CD4-positive, alpha-beta T cell treated with Interleukin-4 for 4 hours (primary cell): Measurements from ENCODE around the gene ARHGEF19.
A peak's percentile ranks its signal among the peaks of the same experiment; 100 is the strongest.
"Not testable (repeated sequence)": the region's sequence is repeated elsewhere in the genome, so short reads cannot be mapped to it uniquely, and the experiment has no call there.

Experiments
- DNase-seq: peaks from one replicate; pipeline ENCODE4 v3.0.0-alpha.2; 2020

The ARHGEF19 gene

DNA sequence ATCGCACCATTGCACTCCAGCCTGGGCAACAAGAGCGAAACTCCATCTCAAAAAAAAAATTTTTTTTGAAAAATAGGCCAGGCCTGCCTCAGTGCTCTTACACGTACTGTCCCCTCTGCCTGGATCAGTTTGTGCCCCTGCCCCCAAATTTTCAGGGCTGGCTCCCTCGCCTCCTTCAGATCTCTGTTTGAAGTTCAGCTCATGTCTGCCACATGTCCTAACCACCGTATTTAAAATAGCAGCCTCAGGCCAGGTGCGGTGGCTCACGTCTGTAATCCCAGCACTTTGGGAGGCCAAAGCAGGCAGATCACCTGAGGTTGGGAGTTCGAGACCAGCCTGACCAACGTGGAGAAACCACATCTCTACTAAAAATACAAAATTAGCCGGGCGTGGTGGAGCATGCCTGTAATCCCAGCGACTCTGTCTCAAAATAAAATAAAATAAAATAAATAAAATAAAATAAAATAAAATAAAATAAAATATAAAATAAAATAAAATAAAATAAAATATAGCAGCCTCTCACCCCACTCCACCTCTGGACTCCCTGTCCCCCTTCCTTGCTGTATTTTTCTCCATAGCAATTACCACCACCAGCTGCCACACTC, 48.7 kb downstream of the ARHGEF19 start:
- not testable (repeated sequence) for DNase-seq

DNA sequence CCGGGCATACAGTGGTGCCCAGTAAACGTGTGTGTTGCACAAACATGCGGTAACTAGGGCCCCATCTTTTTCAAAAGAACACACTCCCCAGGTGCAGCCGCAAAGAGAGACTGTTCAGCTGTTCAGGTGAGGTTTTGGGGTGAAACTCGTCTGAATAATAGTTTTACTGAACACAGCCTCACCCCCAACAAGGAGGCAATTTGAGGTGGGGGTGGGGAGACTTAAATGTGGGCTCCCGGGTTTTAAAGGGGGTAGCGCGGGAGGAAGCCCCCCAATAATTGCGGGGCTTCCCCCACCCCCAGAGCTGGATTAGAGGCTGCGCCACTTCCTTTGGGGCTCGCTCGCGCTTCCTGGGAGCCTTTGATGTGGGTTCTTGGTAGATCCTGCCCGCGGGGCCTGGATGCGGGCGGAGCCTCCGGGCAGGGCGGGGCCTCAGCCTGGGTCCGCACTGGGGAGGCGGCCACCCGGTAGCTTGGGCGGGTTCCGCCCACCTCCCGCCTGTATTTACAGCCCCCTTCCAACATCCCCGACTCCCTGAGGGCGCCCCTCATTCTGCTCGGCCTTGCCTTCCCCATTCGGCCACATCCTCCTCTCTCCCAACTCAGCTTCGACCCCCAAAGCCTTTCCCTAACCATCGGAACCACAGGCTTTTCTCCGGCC, 50.2 kb downstream of the ARHGEF19 start:
- DNase-seq: peak; percentile 46

DNA sequence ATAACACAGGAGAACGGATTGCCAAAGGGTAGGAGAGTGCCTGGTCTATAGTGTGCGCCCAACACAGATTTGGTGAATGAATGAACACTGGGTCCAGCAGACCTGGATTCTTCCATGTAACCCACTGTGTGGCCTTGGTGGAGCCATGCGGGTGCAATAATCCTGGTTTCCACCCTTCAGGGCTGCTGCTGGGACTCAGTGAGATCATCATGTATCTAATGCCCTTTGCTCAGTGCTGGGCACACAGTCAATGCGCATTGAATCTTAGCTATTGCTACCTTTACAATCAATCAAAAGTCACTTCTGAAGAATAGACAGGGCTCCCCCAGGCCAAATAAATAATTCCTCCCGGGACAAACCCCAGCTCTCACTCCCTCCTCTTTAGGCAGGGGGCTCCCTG, 50.7 kb downstream of the ARHGEF19 start:
- no peak for DNase-seq

DNA sequence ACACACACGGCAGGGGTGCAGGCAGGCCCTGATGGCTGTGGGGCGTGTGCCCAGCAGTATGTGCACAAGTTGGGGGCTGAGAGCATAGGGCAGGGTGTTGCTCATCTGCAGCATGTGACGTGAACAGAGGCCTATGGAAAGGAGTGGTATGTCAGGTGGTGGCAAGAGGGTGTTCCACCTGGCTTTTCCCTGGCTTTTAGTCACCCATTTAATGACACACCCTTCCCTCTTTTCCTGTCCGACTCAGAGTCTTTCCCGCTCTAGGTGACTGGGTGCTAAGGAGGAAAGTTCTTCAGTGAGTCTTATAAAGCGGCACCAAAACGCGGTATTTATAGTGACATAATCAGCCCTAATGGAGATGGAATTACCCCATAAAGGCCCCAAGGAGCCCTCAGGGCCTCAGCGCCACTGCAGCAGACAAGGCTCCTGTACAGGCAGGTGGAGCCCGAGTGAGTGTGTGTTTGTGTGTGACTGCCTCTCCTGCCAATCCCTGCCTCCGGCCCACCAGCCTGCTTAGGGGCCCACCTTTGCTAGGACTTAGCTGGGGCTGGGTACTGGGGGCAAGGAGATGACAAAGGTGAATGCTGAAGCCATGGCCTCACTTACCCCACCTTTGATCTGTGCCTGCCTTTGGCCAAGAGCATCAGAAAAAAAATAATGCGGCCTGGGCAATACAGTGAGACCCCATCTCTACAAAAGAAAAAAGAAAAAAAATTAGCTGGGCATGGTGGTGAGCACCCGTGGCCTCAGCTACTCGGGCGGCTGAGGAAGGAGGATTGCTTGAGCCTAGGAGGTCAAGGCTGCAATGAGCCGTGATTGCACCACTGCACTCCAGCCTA, 53.2 kb downstream of the ARHGEF19 start:
- DNase-seq: no peak

DNA sequence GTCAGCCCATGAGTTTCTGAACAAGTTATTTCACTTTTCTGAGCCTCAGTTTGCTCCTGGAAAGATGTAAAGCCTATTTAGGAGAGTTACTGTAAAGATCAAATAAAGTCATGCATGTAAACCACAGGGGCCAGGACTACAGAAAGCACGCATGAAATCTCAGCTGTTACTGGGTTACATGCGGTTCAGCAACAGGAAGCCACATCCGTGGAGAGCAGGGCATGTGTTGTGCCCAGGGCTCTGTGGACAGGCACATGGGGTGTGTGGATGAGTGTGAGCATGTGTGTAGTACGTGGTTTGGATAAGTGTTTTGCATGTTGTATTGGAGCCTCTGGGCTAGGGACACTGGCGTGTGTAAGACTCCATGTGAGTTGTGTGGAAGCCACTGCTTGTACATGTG, 54.4 kb downstream of the ARHGEF19 start:
- DNase-seq: peak; percentile 32

DNA sequence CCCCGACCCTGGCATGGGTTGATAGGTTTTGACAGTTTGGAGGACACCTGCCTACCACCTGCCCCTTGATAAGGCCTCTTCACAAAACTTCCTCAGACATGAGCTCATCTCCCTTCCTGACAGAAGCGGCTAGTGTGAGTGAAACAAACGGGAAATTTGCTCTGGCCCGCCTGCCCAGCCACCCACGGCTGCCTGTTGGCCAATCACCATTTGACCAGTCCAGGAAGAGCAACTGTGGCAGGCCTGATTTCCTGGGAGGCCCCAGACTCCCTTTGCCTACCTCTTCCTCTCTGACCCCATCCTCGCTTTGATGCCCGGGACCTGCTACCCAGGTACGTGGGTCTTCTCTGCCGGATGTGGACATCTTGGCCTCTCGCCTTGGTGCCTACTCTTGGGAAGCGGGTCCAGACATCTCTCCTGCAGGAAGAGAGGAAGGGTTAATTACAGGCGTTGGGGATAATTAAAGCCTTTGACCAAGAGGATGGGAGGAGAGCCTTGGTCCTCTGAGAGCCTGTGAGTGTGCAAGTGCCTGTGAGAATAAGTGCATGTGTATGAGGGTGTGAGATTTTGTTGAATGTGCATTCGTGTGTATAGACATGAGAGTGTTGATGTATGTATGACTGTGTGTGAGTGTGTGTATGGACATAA, 55.5 kb downstream of the ARHGEF19 start:
- DNase-seq: no peak

DNA sequence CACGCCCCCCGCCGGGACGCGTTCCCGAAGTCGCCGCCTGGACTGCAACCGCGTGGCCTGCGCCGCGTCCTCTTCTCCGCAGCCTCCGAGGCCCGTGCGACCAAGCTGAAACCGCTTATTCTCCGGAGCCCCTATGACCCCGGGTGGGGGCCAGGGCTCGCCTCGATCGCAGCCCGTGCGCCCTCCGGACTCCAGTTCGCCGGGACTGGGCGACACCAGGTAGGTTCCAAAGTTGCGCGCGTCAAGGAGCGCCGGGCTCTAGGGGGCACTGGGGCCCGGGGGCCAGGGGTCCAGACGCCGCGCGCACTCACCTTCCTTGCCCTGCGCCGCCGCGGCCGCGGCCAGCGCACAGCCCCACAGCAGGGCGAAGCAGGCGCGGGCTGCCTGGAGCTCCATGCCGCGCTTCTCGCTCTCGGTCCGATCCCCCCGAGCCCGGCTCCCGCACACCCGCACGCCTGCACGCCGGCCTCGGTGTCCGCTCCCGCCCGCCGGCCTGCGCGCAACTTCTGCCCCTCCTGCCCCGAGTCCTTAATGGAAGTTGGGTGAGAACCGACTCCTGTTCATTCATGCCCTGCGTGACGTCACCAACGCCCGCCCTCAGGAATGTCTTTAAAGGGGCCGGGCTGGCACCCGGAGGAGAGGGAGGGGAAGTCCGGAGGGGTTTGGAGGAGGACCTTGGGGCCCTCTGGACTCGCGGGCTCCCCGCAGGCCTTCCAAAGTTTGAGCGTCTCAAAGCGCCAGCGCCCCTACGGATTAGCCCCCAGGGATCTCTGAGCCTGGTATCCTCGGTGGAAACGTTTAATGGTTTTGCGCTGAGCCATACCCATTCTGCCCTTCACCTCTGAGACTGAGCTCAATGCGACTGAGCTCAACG, 56.7 kb downstream of the ARHGEF19 start, which contains the start of gene EPHA2:
TSS of gene EPHA2 (minus strand) at position 533 of the 874 bp plus-strand sequence. CDS start at position 396, 137 bp downstream.
- DNase-seq: no peak

DNA sequence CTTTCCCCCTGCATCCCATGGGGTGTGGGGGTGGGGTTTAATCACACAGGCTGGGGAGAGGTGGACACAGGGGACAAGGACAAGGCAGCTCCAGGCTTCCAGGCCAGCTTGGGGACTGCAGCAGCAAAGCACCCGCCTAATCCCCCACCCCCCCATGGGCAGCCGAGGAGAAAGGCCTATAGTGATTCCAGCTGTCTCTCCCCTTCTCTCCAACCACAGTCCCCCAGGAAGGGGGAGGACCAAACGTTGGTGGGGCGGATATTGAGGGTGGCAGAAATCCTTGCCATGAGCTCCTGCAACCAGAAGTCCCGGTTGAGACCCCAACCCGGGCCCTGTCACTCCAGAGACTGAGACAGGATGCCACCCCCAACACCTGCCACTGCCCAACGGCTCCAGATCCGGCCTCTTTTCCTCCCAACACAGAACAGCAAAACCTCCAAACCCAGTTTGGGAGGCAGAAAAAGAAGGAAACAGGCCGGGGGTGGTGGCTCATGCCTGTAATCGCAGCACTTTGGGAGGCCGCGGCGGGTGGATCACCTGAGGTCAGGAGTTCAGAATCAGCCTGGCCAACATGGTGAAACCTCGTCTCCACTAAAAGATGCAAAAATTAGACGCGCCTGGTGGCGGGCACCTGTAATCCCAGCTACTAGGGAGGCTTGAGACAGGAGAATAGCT, 58.3 kb downstream of the ARHGEF19 start:
- no peak for DNase-seq

DNA sequence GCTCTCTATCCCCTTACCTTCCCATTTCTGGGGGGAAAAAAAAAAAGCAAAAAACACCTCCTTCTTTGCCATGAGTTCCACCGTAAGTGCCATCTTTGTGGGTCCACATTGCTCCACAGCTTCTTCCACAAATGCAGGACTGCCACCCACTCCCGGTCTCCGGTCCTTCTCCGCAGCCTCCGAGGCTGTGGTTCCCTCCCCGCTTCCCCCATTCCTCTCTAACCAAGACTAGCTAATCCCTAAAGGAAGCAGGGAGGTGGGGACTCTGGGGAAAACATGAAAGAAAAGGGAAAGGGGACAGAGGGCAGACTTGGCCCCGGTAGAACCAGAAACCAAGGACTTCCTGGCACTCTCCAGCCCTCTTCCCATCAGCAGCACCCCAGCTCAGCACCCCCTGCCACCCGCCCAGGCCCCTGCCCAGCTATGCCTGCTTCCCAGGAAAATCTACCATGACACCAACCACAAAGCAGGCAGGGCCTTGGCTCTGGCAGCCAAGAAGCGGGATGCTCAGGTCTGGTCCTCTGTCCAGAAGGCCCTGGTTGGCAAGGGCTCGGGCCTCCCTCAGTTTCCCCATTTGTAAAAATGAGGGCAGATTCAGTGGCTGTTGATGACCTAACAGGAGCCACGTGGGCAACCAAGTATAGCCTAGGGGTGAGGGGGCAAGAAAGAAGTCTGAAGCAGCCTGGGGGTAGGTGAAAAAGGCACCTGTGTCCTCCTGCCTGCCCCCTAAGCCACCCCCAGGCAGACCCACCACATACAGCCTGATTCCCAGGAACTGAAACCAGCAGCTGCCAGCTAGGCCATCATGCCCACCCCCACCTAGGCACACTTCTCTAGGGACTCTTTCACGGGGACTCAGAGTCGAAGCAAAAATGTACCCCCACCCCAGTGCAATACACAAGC, 59.1 kb downstream of the ARHGEF19 start:
- no peak for DNase-seq

DNA sequence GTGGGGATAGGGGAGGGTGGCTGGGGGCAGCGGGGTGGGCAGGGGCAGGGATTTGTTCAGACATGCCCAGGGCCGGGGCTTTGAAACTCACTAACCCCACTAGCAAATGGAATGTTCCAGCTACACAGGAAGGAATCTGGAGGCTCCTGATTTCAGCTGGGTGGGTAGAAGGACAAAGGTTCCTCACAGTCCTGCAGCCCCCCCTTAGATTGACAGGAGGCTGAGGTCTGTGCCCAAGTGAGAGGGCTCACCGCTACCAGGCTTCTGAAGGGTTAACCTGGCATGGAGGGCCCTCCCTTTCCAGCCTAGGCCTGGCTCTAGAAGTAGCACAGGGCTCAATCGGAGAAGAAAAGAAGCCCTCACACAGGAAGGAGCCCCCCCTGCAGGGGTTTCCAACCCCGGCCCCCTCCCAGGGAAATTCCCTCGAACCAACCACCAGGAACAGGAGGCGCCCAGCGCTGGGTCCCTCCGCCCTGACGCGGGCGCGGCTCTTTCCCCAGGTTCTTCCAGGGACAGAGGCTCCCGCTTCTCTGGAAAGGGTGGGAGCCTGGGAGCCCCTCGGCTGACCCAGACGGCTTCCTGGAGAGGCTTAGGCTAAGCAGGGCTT, 59.9 kb downstream of the ARHGEF19 start:
- no peak for DNase-seq

DNA sequence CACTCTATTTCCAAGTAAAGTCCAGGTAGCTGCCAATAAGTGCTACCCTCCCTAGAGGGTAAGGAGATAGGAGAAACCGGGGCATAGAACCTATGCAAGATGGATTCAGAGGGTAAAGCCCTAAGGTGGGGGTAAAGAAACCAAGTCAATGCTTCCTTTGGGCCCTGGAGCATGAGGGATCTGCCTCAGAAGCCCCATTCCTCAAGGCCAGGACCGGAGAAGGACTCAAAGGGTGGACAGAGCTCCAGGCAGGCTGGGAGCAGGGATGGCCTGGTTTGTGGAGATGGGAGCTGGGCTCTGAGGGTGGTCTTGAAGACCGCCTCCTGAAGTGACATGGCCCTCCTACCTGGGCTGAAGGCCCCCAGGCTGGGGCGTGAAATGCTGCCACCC, 60.5 kb downstream of the ARHGEF19 start:
- no peak for DNase-seq

DNA sequence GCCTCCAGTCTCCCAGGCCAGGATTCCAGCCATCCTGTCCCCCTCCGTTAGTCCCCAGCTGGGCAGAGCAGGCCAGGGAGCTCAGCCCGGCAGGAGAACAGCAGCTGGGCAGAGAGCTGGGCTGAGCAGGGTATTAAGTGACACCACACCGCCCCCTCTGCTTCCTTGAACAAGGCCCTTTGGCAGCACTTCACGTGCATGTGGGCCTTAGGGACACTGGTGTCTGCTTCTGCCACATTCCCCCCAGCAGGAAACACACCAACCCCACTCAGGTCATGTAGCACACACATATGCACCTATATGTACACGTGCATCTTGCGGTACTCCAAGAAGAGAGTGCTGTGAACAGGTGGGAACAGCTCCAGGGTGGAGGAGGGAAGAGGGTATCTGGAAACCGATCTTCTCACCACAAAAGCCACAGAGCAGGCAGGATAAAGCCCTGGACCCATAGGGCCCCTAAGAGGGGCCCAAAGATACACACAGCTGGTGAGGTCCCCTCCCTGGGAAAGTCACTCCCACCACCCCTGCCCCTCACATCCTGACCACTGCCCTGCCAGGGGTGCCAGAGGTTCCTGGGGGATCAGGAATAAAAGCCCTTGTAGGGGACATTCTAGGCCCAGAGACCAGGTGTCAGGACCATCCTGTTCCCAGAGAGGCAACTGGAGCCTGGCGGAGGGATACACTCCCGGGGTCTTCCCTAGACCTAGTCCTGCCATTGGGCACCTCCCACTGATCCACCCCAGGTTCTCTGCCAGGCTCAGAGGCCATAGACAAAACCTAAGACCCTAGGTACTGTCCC, 61.1 kb downstream of the ARHGEF19 start:
- DNase-seq: no peak

DNA sequence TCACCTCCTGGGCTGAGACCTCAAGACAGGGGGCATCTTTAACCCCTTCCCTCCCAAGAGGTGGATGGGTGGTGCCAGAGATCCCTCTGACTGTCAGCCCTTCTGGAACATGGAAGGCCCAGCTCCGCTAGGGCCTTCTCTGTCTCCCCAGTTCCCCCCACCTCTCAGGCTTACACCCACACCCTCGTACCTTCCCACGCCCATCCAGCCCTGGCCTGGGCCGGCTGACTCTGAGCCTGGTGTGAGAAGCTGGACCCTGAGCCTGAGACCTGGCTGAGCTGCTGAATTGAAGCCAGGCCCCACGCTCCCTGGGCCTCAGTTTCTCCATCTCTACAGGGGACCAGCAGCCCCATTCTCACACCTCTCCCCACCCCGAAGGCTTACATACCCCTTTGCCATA, 61.9 kb downstream of the ARHGEF19 start:
- DNase-seq: no peak

DNA sequence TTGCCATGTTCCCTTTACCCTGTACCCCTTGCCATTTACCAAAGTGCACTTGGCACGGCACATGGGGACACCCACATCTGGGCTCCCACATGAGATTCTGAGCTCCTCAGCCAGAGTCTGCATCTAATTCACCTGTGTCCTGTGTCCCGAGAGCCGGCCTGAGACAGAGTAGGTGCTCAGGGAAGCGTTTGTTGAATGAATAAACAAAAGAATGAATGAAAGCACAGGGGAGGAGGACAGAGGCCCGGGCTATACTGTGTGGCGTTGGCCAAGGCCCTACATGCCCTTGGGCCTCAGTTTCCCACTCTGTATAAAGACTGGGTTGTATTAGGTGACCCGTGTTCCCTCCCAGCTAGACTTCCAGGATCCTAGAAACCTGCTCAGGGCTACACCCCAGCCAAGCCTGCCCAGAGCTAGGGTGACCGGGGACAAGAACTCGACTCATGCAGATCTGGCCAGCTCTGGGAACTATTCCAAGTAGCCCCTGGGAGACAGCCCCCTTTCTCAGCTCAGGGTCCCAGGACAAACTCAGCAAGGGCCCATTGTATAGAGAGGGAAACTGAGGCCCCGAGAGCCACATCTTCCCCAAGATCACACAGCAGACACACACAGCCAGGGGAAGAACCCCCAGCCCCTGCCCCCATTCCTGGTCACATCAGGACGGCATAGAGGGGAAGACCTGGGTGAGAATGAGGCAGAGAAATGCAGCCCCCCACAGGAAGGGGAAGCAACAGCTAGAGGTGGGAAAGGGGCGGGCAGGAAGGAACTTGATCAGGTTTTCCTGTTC, 62.6 kb downstream of the ARHGEF19 start:
- no peak for DNase-seq

DNA sequence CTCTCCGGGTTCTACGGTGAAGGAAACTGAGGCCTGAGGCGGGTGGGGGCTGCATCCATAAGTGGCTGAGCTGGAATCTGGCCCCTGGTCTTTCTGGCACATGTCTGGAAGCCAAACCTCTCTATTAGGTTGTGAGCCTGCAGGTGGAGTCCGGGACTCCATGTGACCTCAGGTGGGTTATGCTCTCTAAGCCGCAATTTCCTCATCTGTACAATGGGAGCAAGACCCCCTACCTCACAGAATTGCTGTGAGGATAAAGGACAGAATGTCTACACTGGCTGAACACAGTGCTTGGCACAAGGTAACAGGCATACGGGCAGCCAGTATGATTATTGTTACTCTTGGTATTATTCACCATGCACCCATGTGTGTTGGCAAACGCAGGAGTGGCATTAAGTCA, 63.3 kb downstream of the ARHGEF19 start:
- DNase-seq: no peak

DNA sequence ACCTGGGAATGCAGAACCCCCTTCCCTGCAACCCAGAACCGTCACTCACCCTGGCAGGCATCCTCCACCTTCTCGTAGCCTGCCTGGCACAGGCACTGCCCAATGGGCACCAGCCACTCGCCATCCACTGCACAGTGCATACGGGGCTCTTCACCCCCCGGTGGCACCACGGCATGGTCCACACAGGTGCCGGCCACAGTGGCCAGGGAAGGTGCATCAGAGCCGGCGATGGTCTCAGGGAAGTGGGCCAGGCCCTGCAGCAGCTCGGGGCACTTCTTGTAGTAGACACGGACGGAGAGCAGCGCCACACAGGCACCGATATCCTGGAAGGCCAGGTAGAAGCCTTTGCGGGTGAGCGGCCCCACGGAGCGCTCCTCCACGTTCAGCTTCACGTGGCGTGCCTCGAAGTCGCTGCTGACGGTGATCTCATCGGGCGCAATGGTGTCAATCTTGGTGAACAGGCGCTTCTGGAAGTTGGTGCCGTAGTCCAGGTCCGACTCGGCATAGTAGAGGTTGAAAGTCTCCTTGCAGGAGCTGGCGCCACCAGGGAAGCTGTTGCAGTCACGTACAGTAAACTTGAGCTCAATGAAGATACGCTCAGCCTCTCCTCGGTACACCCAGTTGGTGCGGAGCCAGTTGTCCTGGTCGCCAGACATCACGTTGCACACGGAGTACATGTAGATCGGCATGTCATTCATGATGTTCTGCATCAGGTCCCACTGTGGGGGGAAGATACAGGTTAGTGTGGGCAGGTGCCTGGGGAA, 63.9 kb downstream of the ARHGEF19 start:
- no peak for DNase-seq
